HG03025 (cell line): ENCODE measurements around the gene TEX264.

Source experiments
- ATAC-seq: cut with Tn5 transposase; IDR thresholded peaks from one replicate; pipeline ENCODE4 v1.9.1; 2021; ENCODE audit warnings: mild to moderate bottlenecking, moderate library complexity; ENCODE audit not compliant: unreplicated experiment, low FRiP score

TEX264 gene

GRCh38 chr3:51691949-51692348 is 20.9 kb downstream of the TEX264 start:
- no peak for ATAC-seq

- ATAC-seq: no peak
Measured at GRCh38 chr3:51692980-51693395, 21.9 kb downstream of the TEX264 start.

GRCh38 chr3:51696954-51697353 is 25.9 kb downstream of the TEX264 start:
- ATAC-seq: no peak

GRCh38 chr3:51698209-51698608 is 27.2 kb downstream of the TEX264 start:
- ATAC-seq: no peak

- no peak for ATAC-seq
Measured at GRCh38 chr3:51700403-51700802, 29.4 kb downstream of the TEX264 start.

- ATAC-seq: no peak
Measured at GRCh38 chr3:51702156-51702555, 31.1 kb downstream of the TEX264 start.

GRCh38 chr3:51703068-51703760 is 32.2 kb downstream of the TEX264 start:
- ATAC-seq: no peak

- ATAC-seq: no peak
Measured at GRCh38 chr3:51703761-51704510, 32.9 kb downstream of the TEX264 start.

- no peak for ATAC-seq
Measured at GRCh38 chr3:51704511-51704950, 33.5 kb downstream of the TEX264 start.

GRCh38 chr3:51705276-51706020 is 34.4 kb downstream of the TEX264 start:
- no peak for ATAC-seq

- no peak for ATAC-seq
Measured at GRCh38 chr3:51706021-51706485, 35.0 kb downstream of the TEX264 start.

GRCh38 chr3:51706788-51707731 is 36.0 kb downstream of the TEX264 start, which contains the start of gene GRM2:
Gene GRM2, plus strand, starts transcription at chr3:51707068. Its CDS starts 1,916 bp downstream, at chr3:51708984.
- ATAC-seq: no peak

GRCh38 chr3:51708216-51708845 is 37.3 kb downstream of the TEX264 start:
- ATAC-seq: no peak

- ATAC-seq: no peak
Measured at GRCh38 chr3:51709004-51709420, 38.0 kb downstream of the TEX264 start.

- no peak for ATAC-seq
Measured at GRCh38 chr3:51709675-51710074, 38.6 kb downstream of the TEX264 start.

GRCh38 chr3:51710631-51711351 is 39.7 kb downstream of the TEX264 start:
- ATAC-seq: no peak

GRCh38 chr3:51711352-51712037 is 40.4 kb downstream of the TEX264 start:
- ATAC-seq: no peak

- ATAC-seq: no peak
Measured at GRCh38 chr3:51712038-51712420, 41.0 kb downstream of the TEX264 start.
